Trophoblast cell (in vitro differentiated cells and primary cell): ENCODE data around the gene SDC3.

Experiments used
- DNase-seq, 2 donors: peaks; one replicate each; pipeline ENCODE4 v3.0.0-alpha.2; 2016
- H2AFZ ChIP-seq: 2 replicates; pipeline ENCODE4 v1.6.1; 2013; ENCODE audit warnings: low read length, moderate library complexity, mild to moderate bottlenecking; ENCODE audit not compliant: insufficient read depth, poor library complexity
- H2AK5ac ChIP-seq: 2 replicates; pipeline ENCODE4 v1.6.1; 2013; ENCODE audit warnings: mild to moderate bottlenecking, low read length
- H2BK120ac ChIP-seq: 2 replicates; pipeline ENCODE4 v1.6.1; 2013; ENCODE audit warnings: low read length, mild to moderate bottlenecking, moderate library complexity; ENCODE audit not compliant: insufficient read depth, poor library complexity
- H2BK12ac ChIP-seq: 2 replicates; pipeline ENCODE4 v1.6.1; 2013; ENCODE audit warnings: mild to moderate bottlenecking, low read length, moderate library complexity
- H2BK5ac ChIP-seq: 2 replicates; pipeline ENCODE4 v1.6.1; 2013; ENCODE audit warnings: low read length, low read depth, moderate library complexity, mild to moderate bottlenecking; ENCODE audit not compliant: poor library complexity
- H3K14ac ChIP-seq: 2 replicates; pipeline ENCODE4 v1.6.1; 2013; ENCODE audit warnings: mild to moderate bottlenecking, low read length
- H3K18ac ChIP-seq: 2 replicates; pipeline ENCODE4 v1.6.1; 2013; ENCODE audit warnings: mild to moderate bottlenecking, low read length
- H3K23ac ChIP-seq: 2 replicates; pipeline ENCODE4 v1.6.1; 2013; ENCODE audit warnings: low read length
- H3K27ac ChIP-seq: 2 replicates; pipeline ENCODE4 v1.5.1; 2013; ENCODE audit warnings: low read depth, mild to moderate bottlenecking, inconsistent platforms, low read length, moderate library complexity
- H3K27me3 ChIP-seq: 2 replicates; pipeline ENCODE4 v1.6.1; 2013; ENCODE audit warnings: inconsistent platforms, mild to moderate bottlenecking, low read length, moderate library complexity; ENCODE audit not compliant: insufficient read depth
- H3K36me3 ChIP-seq, 2 experiments: 1 replicate in 1 of 2; 2 replicates in 1 of 2; pipeline ENCODE4 v1.6.1; 2013; ENCODE audit warnings: low read length in 2 of 2, mild to moderate bottlenecking in 2 of 2, moderate library complexity in 1 of 2; ENCODE audit not compliant: insufficient read depth in 2 of 2, control insufficient read depth in 1 of 2
- H3K4ac ChIP-seq: 2 replicates; pipeline ENCODE4 v1.6.1; 2013; ENCODE audit warnings: low read depth, mild to moderate bottlenecking, low read length, moderate library complexity
- H3K4me1 ChIP-seq, 2 experiments: 1 replicate in 1 of 2; 2 replicates in 1 of 2; pipeline ENCODE4 v1.6.1; 2013; ENCODE audit warnings: low read length in 2 of 2, mild to moderate bottlenecking in 2 of 2, moderate library complexity in 1 of 2; ENCODE audit not compliant: insufficient read depth in 2 of 2, control insufficient read depth in 1 of 2
- H3K4me2 ChIP-seq: 2 replicates; pipeline ENCODE4 v1.6.1; 2013; ENCODE audit warnings: inconsistent platforms, mild to moderate bottlenecking, low read length, moderate library complexity
- H3K4me3 ChIP-seq: 2 replicates; pipeline ENCODE4 v1.5.1; 2013; ENCODE audit warnings: mild to moderate bottlenecking, low read depth, low read length, inconsistent platforms
- H3K79me1 ChIP-seq: one replicate; pipeline ENCODE4 v1.6.1; 2013; ENCODE audit warnings: low read length
- H3K79me2 ChIP-seq: 2 replicates; pipeline ENCODE4 v1.6.1; 2013; ENCODE audit warnings: low read length, mild to moderate bottlenecking; ENCODE audit not compliant: control insufficient read depth, insufficient read depth, poor library complexity
- H3K9ac ChIP-seq: 2 replicates; pipeline ENCODE4 v1.6.1; 2013; ENCODE audit warnings: mild to moderate bottlenecking, low read length
- H3K9me3 ChIP-seq: 2 replicates; pipeline ENCODE4 v1.6.1; 2013; ENCODE audit warnings: low read depth, mild to moderate bottlenecking, control low read depth, inconsistent platforms, low read length; ENCODE audit not compliant: insufficient read depth
- H4K12ac ChIP-seq: 2 replicates; pipeline ENCODE4 v1.6.1; 2013; ENCODE audit warnings: low read depth, mild to moderate bottlenecking, low read length, moderate library complexity
- H4K8ac ChIP-seq: 2 replicates; pipeline ENCODE4 v1.6.1; 2013; ENCODE audit warnings: low read depth, mild to moderate bottlenecking, low read length, moderate library complexity
- H4K91ac ChIP-seq: one replicate; pipeline ENCODE4 v1.6.1; 2013; ENCODE audit warnings: low read depth, mild to moderate bottlenecking, low read length, moderate library complexity
- WGBS: extraction: QIAGEN DNeasy Blood & Tissue Kit; methylation state at CpG from one replicate; pipeline ENCODE4 v1.1.7; 2013; ENCODE audit warnings: missing lambda C conversion rate; ENCODE audit not compliant: insufficient read length, insufficient coverage; ENCODE audit errors: extremely low coverage; 5-methylcytosine and 5-hydroxymethylcytosine counted together

The SDC3 gene

DNA sequence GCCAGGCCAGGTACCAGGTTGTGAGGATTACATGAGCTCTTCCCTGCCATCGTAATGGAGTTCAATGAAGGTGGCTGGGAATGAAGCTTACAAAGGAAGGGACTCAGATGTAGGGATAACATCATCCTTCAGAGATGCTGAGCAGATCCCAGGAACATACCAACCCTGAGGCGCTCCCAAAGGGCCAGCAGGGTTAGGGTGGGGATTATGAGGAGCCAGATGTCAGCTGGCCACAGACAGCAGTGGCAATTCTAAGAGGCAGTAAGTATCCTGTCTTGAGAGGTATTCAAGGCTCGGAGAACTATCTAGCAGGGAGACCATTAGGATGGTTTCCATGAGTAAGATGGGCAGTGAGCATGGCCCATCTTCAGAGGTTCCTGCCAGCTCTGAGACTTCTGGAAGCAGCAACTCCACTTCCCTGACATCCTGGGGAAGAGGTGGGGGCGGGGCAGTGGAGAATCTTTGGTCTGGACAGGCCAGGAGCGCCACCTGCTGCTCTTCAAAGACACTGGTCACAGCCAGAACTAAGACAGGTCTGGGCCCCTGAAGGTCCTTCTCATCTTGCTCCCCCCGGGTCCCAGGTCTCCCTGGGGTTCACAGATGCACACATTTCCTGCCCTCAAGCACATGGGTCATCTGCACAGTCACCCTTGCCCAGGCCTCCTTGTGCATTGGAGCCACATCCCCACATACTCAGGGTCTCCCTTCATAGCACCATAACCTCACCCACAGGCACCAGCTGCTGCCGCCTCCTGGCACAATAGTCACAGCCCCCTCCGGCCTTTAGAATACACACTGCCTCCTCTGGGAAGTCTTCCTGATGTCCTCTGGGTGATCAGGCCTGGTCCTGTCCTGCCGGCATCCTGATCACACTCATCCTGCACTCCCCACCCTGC is 2.7 kb upstream of the SDC3 start:
- no peak overlapping the region for H3K4ac ChIP-seq
- H2BK5ac ChIP-seq, result peak overlapping the region; percentile 13
- H3K4me1 ChIP-seq, result peaks cover 37 to 43% of the 10 kb centered on the region in 2 experiments
- H2AK5ac ChIP-seq, result peak overlapping the region; percentile 7
- no peak overlapping the region for H3K4me3 ChIP-seq
- peak overlapping the region; percentile 67 for H2BK12ac ChIP-seq
- H3K14ac ChIP-seq, result no peak overlapping the region
- H3K23ac ChIP-seq, result no peak overlapping the region
- no peaks in the 10 kb centered on the region for H3K9me3 ChIP-seq
- no peak overlapping the region for H3K4me2 ChIP-seq
- peak overlapping the region; percentile 9 for H2BK120ac ChIP-seq
- no peak overlapping the region for H3K27ac ChIP-seq
- no peak overlapping the region for H2AFZ ChIP-seq
- peak overlapping the region; percentile 29 for H4K91ac ChIP-seq
- peaks cover 11% of the 10 kb centered on the region for H3K79me2 ChIP-seq
- peaks cover 32% of the 10 kb centered on the region for H3K79me1 ChIP-seq
- no peaks in the 10 kb centered on the region for H3K27me3 ChIP-seq
- no peak overlapping the region for H4K12ac ChIP-seq
- H4K8ac ChIP-seq, result no peak overlapping the region
- H3K18ac ChIP-seq, result no peak overlapping the region
- no peaks in the 10 kb centered on the region for H3K36me3 ChIP-seq
- H3K9ac ChIP-seq, result no peak overlapping the region
- no CpG with 5 or more reads among the region's 9 CpGs for WGBS
- peak; percentile 84 to 86 for DNase-seq

DNA sequence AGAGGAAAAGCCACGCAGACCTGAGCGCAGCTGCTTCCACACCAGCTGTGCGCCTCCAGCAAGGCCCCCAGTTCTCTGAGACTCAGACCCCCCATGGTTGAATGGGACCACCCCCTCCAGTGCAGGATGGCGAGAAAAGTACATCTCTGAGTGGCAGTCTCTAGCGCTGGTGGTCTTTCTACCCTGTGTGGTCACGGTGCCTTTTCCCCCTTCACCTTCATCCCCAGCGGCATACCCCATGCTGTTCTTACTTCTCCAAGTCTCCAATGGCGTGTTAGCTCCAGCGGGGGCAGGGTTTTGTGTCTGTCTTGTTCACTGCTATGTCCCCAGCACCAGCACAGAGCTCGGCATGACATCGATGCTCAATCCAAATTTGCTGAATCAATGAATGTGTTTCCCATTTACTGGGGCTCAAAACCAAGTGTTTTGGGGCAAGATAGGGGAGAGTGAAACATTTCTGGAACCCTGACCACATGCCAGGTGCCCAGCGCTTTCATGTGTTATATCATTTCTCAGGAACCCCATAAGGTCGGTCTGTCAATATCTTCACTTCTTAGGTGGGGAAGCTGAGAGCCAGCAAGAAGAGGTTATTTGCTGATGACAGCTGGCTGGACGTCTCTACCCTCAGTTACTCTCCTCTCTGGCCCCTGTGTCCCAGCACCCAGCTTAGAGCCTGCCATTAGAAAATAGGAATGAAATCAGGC is 959 bp upstream of the SDC3 start:
- Histone ChIP-seq H3K9ac (peak overlapping the region; percentile 28), H3K9me3 (no peaks in the 10 kb centered on the region), H2BK120ac (peak overlapping the region; percentile 87), H3K79me1 (peaks cover 30% of the 10 kb centered on the region), H2AFZ (no peak overlapping the region), H3K23ac (no peak overlapping the region), H3K18ac (peak overlapping the region; percentile 80), H3K4me1 (peaks cover 37 to 43% of the 10 kb centered on the region in 2 experiments), H4K91ac (peak overlapping the region; percentile 93), H3K14ac (peak overlapping the region; percentile 83), H3K79me2 (peaks cover 11% of the 10 kb centered on the region), H4K12ac (no peak overlapping the region), H3K4me2 (peak overlapping the region; percentile 66), H3K4me3 (no peak overlapping the region), H3K4ac (peak overlapping the region; percentile 20), H4K8ac (peak overlapping the region; percentile 90), H2BK5ac (peak overlapping the region; percentile 4), H2BK12ac (peak overlapping the region; percentile 53), H2AK5ac (peak overlapping the region; percentile 71), H3K27me3 (no peaks in the 10 kb centered on the region), H3K27ac (no peak overlapping the region), H3K36me3 (no peaks in the 10 kb centered on the region)
- peak; percentile 42 to 86 for DNase-seq
- no CpG with 5 or more reads among the region's 14 CpGs for WGBS

DNA sequence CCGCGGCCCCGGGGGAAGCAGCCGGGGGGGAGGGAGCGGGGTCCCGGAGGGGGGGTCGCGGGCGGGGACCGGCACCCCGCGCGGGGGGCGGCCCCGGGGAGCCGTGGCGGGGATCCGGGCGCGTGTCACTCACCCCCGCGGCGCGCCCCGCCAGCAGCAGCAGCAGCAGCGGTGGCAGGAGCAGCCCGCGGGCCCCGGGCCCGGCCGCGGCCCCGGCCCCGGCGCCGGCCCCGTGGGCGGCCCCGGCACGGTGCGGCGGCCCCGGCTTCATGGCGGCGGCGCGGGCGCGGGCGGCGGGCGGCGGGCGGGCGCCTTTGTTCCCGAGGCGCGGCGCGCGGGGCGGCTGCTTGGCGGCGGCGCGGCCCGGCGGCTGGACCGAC is 252 bp downstream of the SDC3 start:
- H2BK120ac ChIP-seq, result no peak overlapping the region
- no peaks in the 10 kb centered on the region for H3K27me3 ChIP-seq
- peaks cover 11% of the 10 kb centered on the region for H3K79me2 ChIP-seq
- no peaks in the 10 kb centered on the region for H3K9me3 ChIP-seq
- peak overlapping the region; percentile 72 for H3K4me3 ChIP-seq
- no peak overlapping the region for H3K9ac ChIP-seq
- no peak overlapping the region for H3K18ac ChIP-seq
- H2BK12ac ChIP-seq, result no peak overlapping the region
- no peak overlapping the region for H2BK5ac ChIP-seq
- H3K27ac ChIP-seq, result no peak overlapping the region
- H4K12ac ChIP-seq, result no peak overlapping the region
- DNase-seq, result no peak
- H3K4ac ChIP-seq, result no peak overlapping the region
- no peak overlapping the region for H2AK5ac ChIP-seq
- no peak overlapping the region for H3K4me2 ChIP-seq
- H3K79me1 ChIP-seq, result peaks cover 21% of the 10 kb centered on the region
- no CpG with 5 or more reads among the region's 69 CpGs for WGBS
- no peaks in the 10 kb centered on the region for H3K36me3 ChIP-seq
- no peak overlapping the region for H3K14ac ChIP-seq
- H4K8ac ChIP-seq, result no peak overlapping the region
- H3K4me1 ChIP-seq, result peaks cover 26 to 36% of the 10 kb centered on the region in 2 experiments
- no peak overlapping the region for H2AFZ ChIP-seq
- H4K91ac ChIP-seq, result no peak overlapping the region
- H3K23ac ChIP-seq, result no peak overlapping the region

DNA sequence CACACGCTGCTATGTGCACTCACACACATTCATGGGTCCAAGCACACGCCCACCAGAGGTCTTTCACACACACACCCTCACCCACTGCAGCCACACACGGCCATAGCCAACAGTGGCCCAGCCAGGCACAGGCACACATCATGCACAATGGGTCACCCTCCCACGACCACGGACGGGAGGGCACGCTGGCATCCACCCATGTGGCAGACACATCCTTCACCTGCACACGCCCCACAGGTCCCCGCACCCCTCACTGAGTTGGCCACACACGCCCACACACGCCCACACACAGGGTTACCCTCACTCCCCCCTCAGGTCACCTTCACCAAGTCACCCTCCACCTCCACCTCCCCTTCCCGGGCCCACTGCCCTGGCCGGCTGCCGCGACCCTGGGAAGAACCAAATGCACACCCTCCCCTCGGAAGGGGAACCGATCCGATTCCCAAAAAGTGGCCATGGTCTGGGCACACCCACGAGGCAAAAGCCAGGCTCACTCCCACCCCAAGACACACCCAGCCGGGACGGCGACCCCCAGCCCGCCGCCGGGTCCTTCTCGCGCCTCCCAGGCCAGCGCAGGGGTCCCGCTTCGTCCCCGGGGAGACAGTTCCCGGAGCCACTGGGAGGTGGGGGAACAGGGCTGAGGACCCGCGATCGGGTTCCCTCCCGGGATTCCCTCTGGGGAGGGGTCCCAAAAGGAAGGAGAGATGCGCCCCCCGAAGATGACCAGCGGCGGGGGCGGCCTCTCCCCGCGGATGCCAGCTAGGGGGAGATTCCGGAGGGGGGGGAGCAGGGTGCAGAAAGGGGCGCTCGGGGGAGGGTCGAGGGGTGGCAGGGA is 860 bp downstream of the SDC3 start:
- peaks cover 9% of the 10 kb centered on the region for H3K79me2 ChIP-seq
- H3K23ac ChIP-seq, result no peak overlapping the region
- peak overlapping the region; percentile 1 for H2BK12ac ChIP-seq
- peak overlapping the region; percentile 9 for H4K8ac ChIP-seq
- H3K14ac ChIP-seq, result peak overlapping the region; percentile 76
- peak overlapping the region; percentile 2 for H3K4ac ChIP-seq
- H4K12ac ChIP-seq, result peak overlapping the region; percentile 65
- peak overlapping the region; percentile 84 for H3K4me2 ChIP-seq
- H3K27me3 ChIP-seq, result no peaks in the 10 kb centered on the region
- H3K4me3 ChIP-seq, result peak overlapping the region; percentile 72
- no peak for DNase-seq
- H3K9me3 ChIP-seq, result no peaks in the 10 kb centered on the region
- no peak overlapping the region for H2BK5ac ChIP-seq
- peaks cover 19% of the 10 kb centered on the region for H3K79me1 ChIP-seq
- no peaks in the 10 kb centered on the region for H3K36me3 ChIP-seq
- no peak overlapping the region for H3K27ac ChIP-seq
- peak overlapping the region; percentile 34 for H3K9ac ChIP-seq
- peak overlapping the region; percentile 71 for H4K91ac ChIP-seq
- peak overlapping the region; percentile 16 for H2BK120ac ChIP-seq
- H3K4me1 ChIP-seq, result peaks cover 23 to 34% of the 10 kb centered on the region in 2 experiments
- peak overlapping the region; percentile 36 for H3K18ac ChIP-seq
- peak overlapping the region; percentile 28 for H2AK5ac ChIP-seq
- no CpG with 5 or more reads among the region's 47 CpGs for WGBS
- H2AFZ ChIP-seq, result no peak overlapping the region
